CD8-positive, alpha-beta memory T cell (primary cell): Measurements from ENCODE around the gene DOK4. TPM values are rescaled to one million over a fixed set of nuclear protein-coding genes. Genes with fewer than 3 reads are reported as not detected.

Experiments
- CTCF ChIA-PET: fragments of 350-600 bp; sonication (Branson Sonifier 250); formaldehyde crosslinking; loops from one replicate; lab custom pipeline; 2021; ENCODE audit warnings: antibody characterized with exemption; lab: Charles Lee
- POLR2A ChIA-PET: fragments of 350-600 bp; sonication (Branson Sonifier 250); formaldehyde crosslinking; loops from one replicate; lab custom pipeline; 2021; ENCODE audit warnings: antibody characterized with exemption; lab: Charles Lee
- DNase-seq, 5 donors: peaks; one replicate each; pipeline versions ENCODE4 v3.0.0 to v3.0.0-alpha.2; 2020 to 2022; ENCODE audit warnings: mixed read lengths in 1 of 5
- H3K27ac ChIP-seq: one replicate; pipeline ENCODE4 v1.7.0; 2013; ENCODE audit warnings: low read depth, mild to moderate bottlenecking, low read length, moderate library complexity
- H3K27me3 ChIP-seq: 2 replicates; pipeline ENCODE4 v1.7.0; 2013; ENCODE audit warnings: low read length, mild to moderate bottlenecking; ENCODE audit not compliant: insufficient read depth, poor library complexity, severe bottlenecking
- H3K36me3 ChIP-seq: 2 replicates; pipeline ENCODE4 v1.7.0; 2013; ENCODE audit warnings: mild to moderate bottlenecking, low read length, moderate library complexity; ENCODE audit not compliant: insufficient read depth
- H3K4me1 ChIP-seq: 2 replicates; pipeline ENCODE4 v1.7.0; 2013; ENCODE audit warnings: mild to moderate bottlenecking, low read length, moderate library complexity; ENCODE audit not compliant: insufficient read depth
- H3K4me3 ChIP-seq: 2 replicates; pipeline ENCODE4 v1.7.0; 2013; ENCODE audit warnings: mild to moderate bottlenecking, low read length
- H3K9me3 ChIP-seq: 2 replicates; pipeline ENCODE4 v1.7.0; 2013; ENCODE audit warnings: mild to moderate bottlenecking, low read length
- H3K27ac Mint-ChIP-seq, 8 donors: one replicate each; pipeline ENCODE4 v1.8.0; 2020 to 2021; ENCODE audit warnings: mixed read lengths in 8 of 8, mild to moderate bottlenecking in 6 of 8, inconsistent platforms in 3 of 8, moderate library complexity in 3 of 8
- H3K27me3 Mint-ChIP-seq, 2 donors: one replicate each; pipeline ENCODE4 v1.8.0; 2020 to 2021; ENCODE audit warnings: mixed read lengths in 2 of 2, mild to moderate bottlenecking in 1 of 2, moderate library complexity in 1 of 2
- H3K36me3 Mint-ChIP-seq, 3 donors: one replicate each; pipeline ENCODE4 v1.8.0; 2020 to 2021; ENCODE audit warnings: mixed read lengths in 3 of 3, inconsistent platforms in 1 of 3, mild to moderate bottlenecking in 1 of 3
- H3K4me1 Mint-ChIP-seq, 3 donors: one replicate each; pipeline ENCODE4 v1.8.0; 2020 to 2021; ENCODE audit warnings: mixed read lengths in 3 of 3, inconsistent platforms in 1 of 3, mild to moderate bottlenecking in 1 of 3
- H3K4me3 Mint-ChIP-seq, 7 donors: one replicate each; pipeline ENCODE4 v1.8.0; 2020 to 2021; ENCODE audit warnings: mixed read lengths in 7 of 7, mild to moderate bottlenecking in 6 of 7, moderate library complexity in 4 of 7, inconsistent platforms in 2 of 7
- H3K9me3 Mint-ChIP-seq, 5 donors: one replicate each; pipeline ENCODE4 v1.8.0; 2020 to 2022; ENCODE audit warnings: mixed read lengths in 5 of 5, mild to moderate bottlenecking in 3 of 5, moderate library complexity in 2 of 5, inconsistent platforms in 1 of 5
- polyA plus RNA-seq: library from polyadenylated mRNA; unstranded; fragments of 300-500 nt; fragmentation: Illumina TruSeq; gene quantifications from one replicate; pipeline ENCODE4 v1.2.3, GENCODE V29; 2021
- total RNA-seq, 2 experiments: library from RNA; stranded (reverse); gene quantifications; one replicate each; pipeline ENCODE4 v1.2.3, GENCODE V29; 2021

Gene DOK4
- total RNA-seq: 1 to 10 TPM; 6.8 to 7.0 TPM
- 3.3 TPM for polyA plus RNA-seq

DNA sequence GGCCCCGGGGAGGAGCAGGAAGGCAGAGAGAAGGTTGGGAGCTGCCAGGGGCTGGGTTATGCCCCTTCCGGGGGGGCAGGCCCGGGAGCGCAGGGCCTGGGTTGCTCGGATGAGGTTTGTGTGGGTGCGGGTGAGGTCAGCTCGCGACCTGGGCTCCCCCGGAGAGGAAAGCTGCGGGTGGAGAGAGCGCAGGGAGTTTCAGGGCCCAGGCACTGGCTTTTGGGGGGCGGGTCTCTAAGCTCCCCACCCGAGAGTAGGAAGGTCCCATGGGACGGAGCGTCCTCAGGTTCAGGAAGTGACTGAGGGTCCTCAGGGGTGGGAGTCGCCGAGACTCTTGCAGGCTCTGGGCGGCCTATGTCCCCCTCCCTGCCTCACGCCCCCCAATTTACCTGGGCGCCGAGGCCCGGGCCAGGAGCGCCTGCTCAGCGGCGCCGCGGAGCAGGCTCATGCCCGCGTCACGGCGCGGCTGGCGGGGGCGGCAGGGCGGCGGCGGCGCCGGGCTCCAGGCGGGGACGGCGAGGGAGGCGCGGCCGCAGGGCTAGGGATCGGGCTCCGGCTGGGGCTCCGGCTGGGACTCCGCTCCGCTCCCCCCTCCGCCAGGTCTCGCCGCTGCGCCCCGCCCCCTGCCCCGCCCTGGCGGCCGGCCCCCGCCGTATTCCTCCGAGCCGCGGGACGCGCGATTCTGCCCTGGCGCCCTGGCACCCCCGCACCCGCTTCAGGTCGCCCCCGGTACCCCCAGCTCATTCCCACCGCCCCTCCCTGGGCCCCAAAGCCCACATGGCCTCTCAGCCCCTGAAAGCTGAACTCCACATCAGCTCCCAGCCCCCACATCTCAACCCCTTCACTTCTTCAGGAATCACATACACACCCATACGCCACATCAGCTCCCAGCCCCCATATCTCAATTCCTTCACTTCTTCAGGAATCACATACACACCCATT is at the start of gene DOK4:
Gene DOK4 (minus strand): TSS at position 578 of the 942 bp plus-strand sequence. CDS start 6,986 bp downstream, outside the sequence.
- Histone ChIP-seq H3K27me3 (no peaks in the 10 kb centered on the region), H3K4me3 (peak within 1 kb of the TSS; percentile 53), H3K36me3 (no peaks in the 10 kb centered on the region), H3K27ac (peak within 1 kb of the TSS; percentile 47), H3K4me1 (peaks cover 14% of the 10 kb centered on the region), H3K9me3 (no peaks in the 10 kb centered on the region)
- ChIA-PET POLR2A (interaction anchor here (1.4 to 3.4 kb wide), 3 partner anchors 24 to 51 kb away, joined by 7 to 22 read pairs (median 8); partner anchors contain the start of genes CCDC102A, CIAPIN1, COQ9 and POLR2C), CTCF (interaction anchor here (0.8 to 2.7 kb wide), 10 partner anchors 11 to 186 kb away, joined by 3 to 12 read pairs (median 5); partner anchors contain the start of genes CCDC102A and POLR2C)
- Mint-ChIP-seq H3K27ac (peak within 1 kb of the TSS; percentile 48 to 98 (median 78)), H3K27me3 (peaks cover 0 to 4% of the 10 kb centered on the region in 2 donors), H3K4me1 (peaks cover 22 to 26% (median 23%) of the 10 kb centered on the region in 3 donors), H3K4me3 (peak within 1 kb of the TSS; percentile 82 to 96 (median 85)), H3K9me3 (no peaks in the 10 kb centered on the region), H3K36me3 (peaks cover 0 to 4% (median 0%) of the 10 kb centered on the region in 3 donors)
- DNase-seq: peak; percentile 68 to 83 (median 76)

DNA sequence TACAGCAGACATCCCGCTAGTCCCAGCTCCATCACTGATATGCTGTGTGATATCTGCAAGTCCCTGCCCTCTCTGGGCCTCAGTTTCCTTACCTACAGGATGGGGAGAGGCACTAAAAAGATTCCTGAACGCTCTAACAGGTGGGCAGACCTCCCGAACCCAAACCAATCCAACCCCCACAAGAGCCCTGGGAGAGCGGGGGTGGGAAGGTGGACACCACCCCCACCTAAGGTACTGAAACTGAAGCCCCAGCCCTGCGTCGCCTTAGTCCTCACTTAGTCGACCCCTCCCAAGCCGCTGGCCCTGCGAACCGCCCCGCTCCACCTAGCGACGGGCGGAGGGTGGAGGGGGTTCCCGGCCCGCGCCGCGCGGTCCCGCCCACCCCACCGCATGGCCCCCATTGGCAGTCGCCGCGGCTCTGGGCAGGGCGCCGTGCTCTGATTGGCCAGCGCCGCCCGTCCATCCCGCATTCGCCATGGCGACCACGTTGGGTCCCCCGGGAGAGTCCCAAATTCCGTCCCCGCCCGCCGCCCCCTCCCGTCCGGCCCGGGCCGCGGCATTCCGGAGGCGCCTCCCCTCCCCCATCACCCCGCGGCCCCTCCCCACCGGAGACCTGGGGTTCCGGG is 49.5 kb upstream of the DOK4 start:
- peak overlapping the region; percentile 91 to 99 (median 98) for H3K27ac Mint-ChIP-seq
- peak; percentile 89 to 96 (median 92) for DNase-seq
- H3K9me3 ChIP-seq: no peaks in the 10 kb centered on the region

DNA sequence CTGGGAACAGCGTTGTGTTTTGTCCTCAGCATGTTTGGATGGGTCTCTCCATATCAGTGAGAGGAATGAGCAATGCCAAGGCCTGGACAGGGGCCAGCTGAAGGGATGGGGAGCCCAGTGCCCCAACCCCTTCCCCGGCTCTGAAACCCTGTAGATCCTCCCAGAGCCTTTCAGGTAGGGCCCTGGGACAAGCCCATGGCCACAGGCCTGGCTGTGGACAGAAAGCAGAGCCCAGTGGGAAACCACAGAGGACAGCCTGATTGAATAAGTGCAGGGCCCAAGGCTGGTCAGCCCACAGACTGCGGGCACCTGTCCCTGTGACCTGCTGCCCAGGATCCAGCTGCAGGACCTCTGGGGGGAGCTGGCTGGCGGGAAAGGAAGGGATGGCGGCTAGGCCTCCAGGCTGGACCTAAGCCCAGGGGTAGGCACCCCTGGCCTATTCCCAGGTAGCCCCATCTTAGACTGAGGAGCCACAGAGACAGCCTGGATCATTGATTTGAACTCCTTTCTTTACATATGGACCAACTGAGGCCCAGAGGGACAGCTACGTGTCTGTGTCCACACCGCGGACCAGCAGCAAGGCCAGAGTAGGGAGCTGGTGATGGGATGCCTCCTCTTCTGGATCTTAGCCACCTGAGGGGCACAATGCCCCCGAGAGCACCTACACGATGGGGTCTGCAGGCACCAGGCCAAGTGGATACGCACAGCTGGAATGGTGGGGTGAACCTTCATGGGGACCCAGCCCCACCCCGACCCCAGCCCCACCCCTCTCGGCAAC is 48.8 kb upstream of the DOK4 start:
- no peaks in the 10 kb centered on the region for H3K36me3 ChIP-seq
- Mint-ChIP-seq H3K27me3 (peaks cover 0 to 4% of the 10 kb centered on the region in 2 donors), H3K4me1 (peaks cover 72 to 85% (median 73%) of the 10 kb centered on the region in 3 donors), H3K36me3 (peaks cover 0 to 3% (median 0%) of the 10 kb centered on the region in 3 donors), H3K4me3 (peak overlapping the region; percentile 27 to 91 (median 83)), H3K27ac (peak overlapping the region; percentile 91 to 99 (median 98)), H3K9me3 (no peaks in the 10 kb centered on the region)
- H3K9me3 ChIP-seq: no peaks in the 10 kb centered on the region
- DNase-seq: peak in 2 of 5 donors; percentile 20 to 52
- no peaks in the 10 kb centered on the region for H3K27me3 ChIP-seq
- CTCF ChIA-PET: interaction anchor here (1.7 to 2.1 kb wide), 2 partner anchors 16 to 234 kb away, joined by 4 to 11 read pairs; no protein-coding TSS in a partner anchor
- POLR2A ChIA-PET: no interaction called here
- H3K4me3 ChIP-seq: no peak overlapping the region
- peaks cover 85% of the 10 kb centered on the region for H3K4me1 ChIP-seq
- peak overlapping the region; percentile 44 for H3K27ac ChIP-seq

More for the DNA sequence above, 49.5 kb upstream of the DOK4 start:
- Mint-ChIP-seq H3K4me1 (peaks cover 66 to 84% (median 68%) of the 10 kb centered on the region in 3 donors), H3K9me3 (no peaks in the 10 kb centered on the region), H3K27me3 (peaks cover 0 to 3% of the 10 kb centered on the region in 2 donors), H3K36me3 (peaks cover 0 to 3% (median 0%) of the 10 kb centered on the region in 3 donors), H3K4me3 (peak overlapping the region; percentile 76 to 91 (median 84))
- Histone ChIP-seq H3K27ac (peak overlapping the region; percentile 63), H3K36me3 (no peaks in the 10 kb centered on the region), H3K27me3 (no peaks in the 10 kb centered on the region), H3K4me1 (peaks cover 78% of the 10 kb centered on the region), H3K4me3 (peak overlapping the region; percentile 35)
- CTCF ChIA-PET: interaction anchor here (1.1 to 2.3 kb wide), 4 partner anchors 16 to 235 kb away, joined by 3 to 12 read pairs (median 8); partner anchors contain the start of gene DOK4
- POLR2A ChIA-PET: interaction anchor here (0.7 to 2.3 kb wide), 3 partner anchors 9 to 594 kb away, joined by 3 to 9 read pairs (median 7); partner anchors contain the start of genes CFAP20 and POLR2C

DNA sequence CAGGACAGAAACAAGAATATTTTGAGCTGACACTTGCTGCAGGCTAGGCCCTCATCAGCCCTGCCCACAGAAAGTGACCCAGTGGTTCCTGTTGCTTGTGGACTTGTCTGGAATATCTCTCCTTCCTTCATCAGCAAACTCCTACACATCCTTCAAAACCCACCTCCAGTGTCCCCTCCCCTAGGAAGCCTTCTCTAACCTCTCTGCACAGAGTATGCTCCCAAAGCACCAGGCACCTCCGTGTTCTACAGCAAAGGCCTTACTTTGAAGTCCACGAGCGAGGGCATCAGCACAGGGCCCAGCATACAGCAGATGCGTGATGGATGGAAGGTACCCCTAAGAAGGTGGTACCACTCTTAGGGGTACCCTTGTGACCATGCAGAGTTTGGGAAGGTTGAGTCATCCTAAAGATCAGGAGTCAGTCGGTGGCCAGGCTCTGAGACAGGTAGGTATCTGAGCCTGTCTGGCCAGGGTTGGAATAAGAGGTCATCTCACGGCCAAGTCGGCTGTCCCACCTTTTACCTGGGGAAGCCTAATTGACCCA is 48.1 kb upstream of the DOK4 start:
- Histone ChIP-seq H3K4me1 (peaks cover 89% of the 10 kb centered on the region), H3K36me3 (no peaks in the 10 kb centered on the region), H3K27me3 (no peaks in the 10 kb centered on the region), H3K9me3 (no peaks in the 10 kb centered on the region), H3K4me3 (no peak overlapping the region), H3K27ac (no peak overlapping the region)
- Mint-ChIP-seq H3K4me3 (peak overlapping the region; percentile 1 to 85 (median 56)), H3K27me3 (peaks cover 0 to 4% of the 10 kb centered on the region in 2 donors), H3K27ac (peak overlapping the region; percentile 91 to 99 (median 98)), H3K36me3 (peaks cover 4 to 8% (median 5%) of the 10 kb centered on the region in 3 donors), H3K4me1 (peaks cover 79 to 91% (median 80%) of the 10 kb centered on the region in 3 donors), H3K9me3 (no peaks in the 10 kb centered on the region)
- POLR2A ChIA-PET: no interaction called here
- DNase-seq: peak in 1 of 5 donors; percentile 15
- CTCF ChIA-PET: interaction anchor here (0.8 to 2.1 kb wide), 3 partner anchors 15 to 234 kb away, joined by 3 to 11 read pairs (median 4); no protein-coding TSS in a partner anchor

- no peaks in the 10 kb centered on the region for H3K27me3 ChIP-seq
- H3K4me1 ChIP-seq: peaks cover 84% of the 10 kb centered on the region
- H3K27ac ChIP-seq: no peak overlapping the region
- H3K4me1 Mint-ChIP-seq: peaks cover 73 to 86% (median 75%) of the 10 kb centered on the region in 3 donors
- H3K9me3 Mint-ChIP-seq: no peaks in the 10 kb centered on the region
- no peaks in the 10 kb centered on the region for H3K9me3 ChIP-seq
- CTCF ChIA-PET: interaction anchor here (0.8 to 2.1 kb wide), 3 partner anchors 14 to 233 kb away, joined by 3 to 11 read pairs (median 4); no protein-coding TSS in a partner anchor
- H3K4me3 ChIP-seq: no peak overlapping the region
- H3K27me3 Mint-ChIP-seq: peaks cover 0 to 4% of the 10 kb centered on the region in 2 donors
- H3K4me3 Mint-ChIP-seq: peak overlapping the region; percentile 1 to 85 (median 44)
- peak in 4 of 5 donors; percentile 36 to 70 (median 48) for DNase-seq
- H3K36me3 ChIP-seq: no peaks in the 10 kb centered on the region
- H3K36me3 Mint-ChIP-seq: peaks cover 4 to 9% (median 6%) of the 10 kb centered on the region in 3 donors
- POLR2A ChIA-PET: no interaction called here
- H3K27ac Mint-ChIP-seq: peak overlapping the region; percentile 91 to 99 (median 98)
These were observed 47.4 kb upstream of the DOK4 start for GRCh38 chr16:57533431-57534336.

GRCh38 chr16:57532266-57532625 is 46.0 kb upstream of the DOK4 start:
- ChIA-PET POLR2A (interaction anchor here (1.3 kb wide), 1 partner anchor 15 kb away, joined by 6 read pairs; no protein-coding TSS in a partner anchor), CTCF (interaction anchor here (1.3 to 1.7 kb wide), 3 partner anchors 10 to 45 kb away, joined by 3 to 4 read pairs (median 4); no protein-coding TSS in a partner anchor)
- H3K36me3 Mint-ChIP-seq: peaks cover 4 to 11% (median 6%) of the 10 kb centered on the region in 3 donors
- Histone ChIP-seq H3K27ac (no peak overlapping the region), H3K36me3 (no peaks in the 10 kb centered on the region), H3K27me3 (no peaks in the 10 kb centered on the region), H3K4me3 (no peak overlapping the region), H3K4me1 (peaks cover 69% of the 10 kb centered on the region), H3K9me3 (no peaks in the 10 kb centered on the region)
- H3K27ac Mint-ChIP-seq: peak overlapping the region; percentile 91 to 99 (median 94)
- H3K4me3 Mint-ChIP-seq: peak overlapping the region in 4 of 7 donors; percentile 8 to 36 (median 15)
- DNase-seq: peak in 1 of 5 donors; percentile 42
- no peaks in the 10 kb centered on the region for H3K9me3 Mint-ChIP-seq
- peaks cover 59 to 72% (median 61%) of the 10 kb centered on the region in 3 donors for H3K4me1 Mint-ChIP-seq
- peaks cover 0 to 4% of the 10 kb centered on the region in 2 donors for H3K27me3 Mint-ChIP-seq
